NCI-H128 (cell line): Measurements from ENCODE around the gene PEMT.
"Not testable (repeated sequence)": the region's sequence is repeated elsewhere in the genome, so short reads cannot be mapped to it uniquely, and the experiment has no call there.

Source experiments
- DNase-seq: peaks from one replicate; lab custom pipeline; 2025; ENCODE audit not compliant: unreplicated experiment; lab: John Stamatoyannopoulos, UW

The PEMT gene

DNA sequence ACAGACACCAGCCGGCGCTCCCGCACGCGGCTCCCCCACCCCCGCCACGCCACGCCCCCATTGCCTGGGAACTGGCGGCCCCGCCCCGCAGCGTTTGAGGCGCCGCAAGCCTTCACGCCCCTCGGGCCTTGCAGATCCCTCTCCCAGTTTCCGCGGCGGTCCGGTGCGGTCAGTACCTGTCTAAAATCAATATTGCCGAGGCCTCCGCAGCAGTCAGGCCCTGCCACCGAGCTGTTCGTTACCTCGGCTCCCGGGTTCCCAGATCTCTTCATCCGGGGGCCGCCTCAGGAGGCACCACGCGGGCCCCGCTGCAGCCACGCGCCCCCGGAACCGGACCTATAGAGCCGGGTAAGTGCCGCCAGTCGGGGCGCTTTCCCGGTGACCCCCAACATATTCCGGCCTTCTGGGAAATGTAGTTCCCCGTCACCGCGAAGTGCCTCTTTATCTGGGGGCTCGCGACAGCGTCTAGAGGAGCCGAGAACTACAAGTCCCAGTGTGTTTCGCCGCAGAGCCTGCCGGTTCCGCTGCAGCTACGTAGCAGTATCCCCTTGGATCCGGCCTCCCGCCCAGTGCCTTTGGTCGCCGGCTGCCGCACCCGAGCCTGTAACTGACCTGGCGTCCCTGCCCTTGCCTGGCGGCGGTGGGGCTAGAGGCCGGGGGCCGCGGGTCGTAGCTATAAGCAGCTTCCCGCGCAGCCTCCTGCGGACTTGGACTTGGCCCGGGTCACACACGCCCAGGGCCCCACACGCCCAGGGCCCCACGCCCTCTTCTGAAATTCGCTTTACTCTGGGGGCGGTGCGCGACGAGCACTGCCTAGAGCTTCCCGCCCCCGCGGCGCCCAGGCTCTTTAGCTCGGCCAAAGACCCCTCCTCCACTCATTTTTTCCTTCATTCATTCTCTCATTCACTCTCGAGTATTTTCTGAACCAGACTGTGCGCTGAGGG is at the start of gene PEMT:
PEMT (minus strand) TSS at position 354 of the 944 bp plus-strand sequence; CDS start at position 272, 82 bp downstream.
- peak; percentile 86 for DNase-seq

GRCh38 chr17:17639661-17640270 is 48.3 kb upstream of the PEMT start:
- not testable (repeated sequence) for DNase-seq

- DNase-seq, result no peak
Observed at GRCh38 chr17:17638467-17638866, 47.0 kb upstream of the PEMT start.

DNA sequence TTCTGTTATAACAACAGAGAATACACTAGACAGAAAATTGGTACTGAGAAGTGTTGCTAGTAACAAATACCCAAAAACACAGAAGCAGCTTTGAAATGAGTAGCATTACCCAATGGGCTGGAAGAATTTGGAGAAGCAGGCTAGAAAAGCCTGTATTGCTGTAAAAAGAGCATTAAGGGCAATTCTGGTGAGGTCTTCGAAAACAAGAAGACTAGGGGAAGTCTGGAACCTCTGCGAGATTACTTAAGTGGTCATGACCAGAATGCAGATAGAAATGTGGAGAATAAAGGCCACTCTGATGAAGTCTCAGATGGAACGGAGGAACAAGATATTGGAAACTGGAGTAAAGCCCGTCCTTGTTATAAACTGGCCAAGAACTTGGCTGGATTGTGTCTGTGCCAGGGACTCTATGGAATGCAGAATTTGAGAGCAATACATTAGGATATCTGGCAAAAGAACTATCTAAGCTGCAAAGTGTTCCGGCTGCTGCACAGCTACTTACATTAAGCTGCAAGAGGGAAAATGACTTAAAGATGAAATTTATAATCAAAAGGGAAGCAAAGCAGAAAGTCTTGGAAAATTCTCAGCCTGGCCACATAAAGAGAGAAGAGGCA is 44.9 kb upstream of the PEMT start:
- DNase-seq, result no peak

DNA sequence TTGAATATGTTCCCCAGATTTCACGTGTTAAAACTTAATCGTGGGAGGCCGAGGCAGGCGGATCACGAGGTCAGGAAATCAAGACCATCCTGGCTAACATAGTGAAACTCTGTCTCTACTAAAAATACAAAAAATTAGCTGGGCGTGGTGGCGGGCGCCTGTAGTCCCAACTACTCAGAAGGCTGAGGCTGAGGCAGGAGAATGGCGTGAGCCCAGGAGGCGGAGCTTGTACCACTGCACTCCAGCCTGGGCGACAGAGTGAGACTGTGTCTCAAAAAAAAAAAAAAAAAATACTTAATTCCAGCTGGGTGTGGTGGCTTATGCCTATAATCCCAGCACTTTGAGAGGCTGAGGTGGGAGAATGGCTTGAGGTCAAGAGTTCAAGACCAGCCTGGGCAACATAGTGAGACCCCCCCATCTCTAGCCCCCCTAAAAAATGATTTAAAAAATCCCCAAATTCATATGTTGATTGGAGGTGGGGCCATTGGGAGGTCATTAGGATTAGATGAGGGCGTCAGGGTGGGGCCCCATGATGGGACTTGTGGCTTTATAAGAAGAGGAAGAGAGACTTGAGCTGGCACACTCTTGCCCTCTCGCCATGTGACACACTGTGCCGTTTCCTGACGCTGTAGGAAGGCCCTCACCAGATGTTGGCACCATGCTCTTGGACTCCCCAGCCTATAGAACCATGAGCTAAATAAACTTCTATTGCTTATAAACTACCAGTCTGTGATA is 44.2 kb upstream of the PEMT start:
- not testable (repeated sequence) for DNase-seq

GRCh38 chr17:17635126-17635525 is 43.6 kb upstream of the PEMT start:
- DNase-seq, result no peak

- no peak for DNase-seq
Observed at GRCh38 chr17:17633310-17633709, 41.8 kb upstream of the PEMT start.

DNA sequence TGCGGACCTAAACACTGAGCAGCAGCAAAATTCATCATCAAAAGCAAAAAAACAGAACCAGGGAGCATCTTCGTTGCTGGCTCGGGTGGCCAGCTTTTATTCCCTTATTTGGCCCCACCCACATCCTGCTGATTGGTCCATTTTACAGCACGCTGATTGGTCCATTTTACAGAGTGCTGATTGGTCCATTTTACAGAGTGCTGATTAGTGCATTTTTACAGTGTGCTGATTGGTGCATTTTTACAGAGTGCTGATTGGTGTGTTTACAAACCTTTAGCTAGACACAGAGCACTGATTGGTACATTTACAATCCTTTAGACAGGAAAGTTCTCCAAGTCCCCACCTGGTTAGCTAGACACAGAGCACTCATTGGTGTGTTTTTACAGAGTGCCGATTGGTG is 41.2 kb upstream of the PEMT start:
- DNase-seq, result not testable (repeated sequence)

GRCh38 chr17:17628388-17629008 is 37.0 kb upstream of the PEMT start:
- no peak for DNase-seq

DNA sequence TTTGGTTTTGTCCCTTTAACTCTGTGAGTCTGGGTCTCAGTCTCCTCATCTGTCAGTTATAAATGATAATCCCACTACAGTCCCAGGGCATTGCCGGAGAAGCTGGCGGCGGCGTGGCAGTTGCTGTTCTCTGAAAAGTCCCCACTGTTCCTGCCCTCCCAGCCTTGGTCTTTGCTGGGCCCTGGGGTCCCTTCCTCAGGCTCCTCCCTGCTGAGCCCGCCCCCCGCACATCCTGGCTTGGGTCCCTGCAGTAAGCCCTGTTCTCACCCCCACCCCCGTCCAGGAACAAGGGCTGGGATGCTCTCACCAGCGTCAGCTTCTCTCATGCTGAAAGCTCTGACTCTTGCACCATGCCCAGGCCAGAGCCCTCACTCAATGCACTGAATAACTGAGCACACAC is 35.3 kb upstream of the PEMT start:
- no peak for DNase-seq

DNA sequence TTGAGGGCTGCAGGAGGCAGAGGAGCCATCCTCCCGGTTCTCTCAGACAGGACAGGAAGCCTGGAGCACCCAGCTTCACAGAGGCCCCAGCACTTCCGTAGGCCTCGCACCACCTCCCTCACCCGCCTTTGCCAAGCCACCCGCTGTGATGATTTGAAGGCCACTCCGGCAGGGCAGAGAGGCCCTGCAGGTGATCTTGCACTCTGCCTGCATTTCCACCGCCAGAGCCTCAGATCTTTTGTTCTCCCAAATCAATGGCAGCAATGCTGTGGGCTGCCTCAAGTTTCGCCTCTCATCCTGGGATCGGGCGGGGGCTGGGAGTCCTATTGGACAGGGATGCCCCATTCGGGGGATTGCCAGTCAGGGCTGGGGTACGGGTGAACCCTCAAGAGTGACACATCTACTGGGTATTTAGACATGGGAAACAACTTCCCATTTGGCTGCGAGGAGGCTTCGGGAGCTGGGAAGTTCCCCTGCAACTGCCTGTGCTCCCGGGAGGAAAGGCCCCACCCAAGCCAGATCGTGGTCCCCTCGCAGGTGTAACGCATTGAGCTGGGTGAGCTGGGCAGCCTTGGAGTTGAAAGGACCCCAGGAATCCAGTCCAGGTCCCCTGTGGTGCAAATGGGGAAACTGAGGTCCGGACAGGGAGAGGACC is 34.8 kb upstream of the PEMT start:
- no peak for DNase-seq

DNA sequence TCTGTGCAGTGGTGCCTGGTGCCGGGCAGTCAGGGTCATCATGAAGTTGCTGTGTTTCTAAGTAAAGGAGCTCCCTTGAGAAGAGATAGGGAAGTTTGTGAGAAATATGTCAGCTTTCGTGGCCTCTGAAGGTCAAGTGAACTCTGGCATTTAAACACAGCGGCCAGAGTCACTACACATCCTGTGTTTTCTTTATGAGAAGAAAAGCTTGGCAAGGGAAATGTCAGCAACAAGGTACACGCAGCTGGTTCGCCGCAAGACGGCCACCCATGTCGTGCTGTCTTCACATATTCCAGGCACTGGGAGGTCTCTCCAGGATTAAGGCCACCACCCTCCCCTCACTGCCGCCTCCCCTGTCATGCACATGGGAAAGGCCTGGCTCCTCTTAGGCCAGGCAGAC is 33.2 kb upstream of the PEMT start:
- no peak for DNase-seq

DNA sequence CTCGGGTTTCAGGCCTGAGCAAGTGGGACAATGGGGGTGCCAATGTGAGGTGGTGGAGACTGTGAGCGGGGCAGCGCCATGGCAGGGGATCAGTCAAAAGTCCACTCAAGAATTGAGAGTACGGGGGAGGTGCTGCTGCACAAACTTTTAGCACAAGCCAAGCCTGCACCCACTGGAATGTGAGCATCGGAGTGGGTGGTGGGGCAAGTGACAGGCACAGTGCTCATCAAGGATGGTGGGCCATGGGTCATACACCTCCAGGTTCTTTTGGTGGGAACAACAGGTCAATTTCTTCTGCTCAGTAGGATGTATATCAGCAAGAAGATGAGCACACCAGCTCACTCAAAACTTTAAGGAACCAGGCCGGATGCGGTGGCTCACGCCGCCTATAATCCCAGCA is 32.4 kb upstream of the PEMT start:
- DNase-seq, result no peak

DNA sequence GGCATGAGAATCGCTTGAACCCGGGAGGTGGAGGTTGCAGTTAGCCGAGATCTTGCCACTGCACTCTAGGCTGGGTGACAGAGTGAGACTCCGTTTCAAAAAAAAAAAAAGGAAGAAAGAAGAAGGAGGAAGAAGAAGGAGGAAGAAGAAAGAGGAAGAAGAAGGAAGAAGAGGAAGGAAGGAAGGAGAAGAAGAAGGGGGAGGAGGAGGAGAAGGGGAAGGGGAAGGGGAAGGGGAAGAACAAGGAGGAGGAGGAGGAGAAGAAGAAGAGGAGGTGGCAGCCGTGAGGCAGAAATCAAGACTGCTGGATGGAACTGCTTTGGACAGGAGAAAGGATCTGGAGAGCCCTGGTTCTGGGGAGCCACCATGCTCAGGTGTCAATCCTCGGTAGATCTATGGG is 29.7 kb upstream of the PEMT start:
- DNase-seq, result no peak

DNA sequence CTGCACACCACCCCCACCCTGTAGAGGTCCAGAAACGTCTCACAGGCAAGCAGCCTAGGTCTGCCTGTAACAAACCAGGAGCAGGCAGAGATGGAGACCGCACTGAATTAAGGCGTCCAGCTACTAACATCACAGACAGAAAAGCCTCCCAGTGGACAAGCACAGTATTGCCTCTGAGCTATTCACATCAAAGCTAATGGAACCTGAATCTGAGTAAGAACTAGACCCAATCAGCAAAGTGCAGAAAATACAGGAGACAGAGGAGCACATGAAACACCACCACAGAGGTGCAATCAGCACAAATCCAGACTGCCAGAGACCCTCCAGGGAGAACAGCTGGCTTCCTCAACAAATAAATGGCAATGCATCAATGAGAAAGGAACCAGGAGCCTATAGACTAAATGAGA is 22.2 kb upstream of the PEMT start:
- no peak for DNase-seq

DNA sequence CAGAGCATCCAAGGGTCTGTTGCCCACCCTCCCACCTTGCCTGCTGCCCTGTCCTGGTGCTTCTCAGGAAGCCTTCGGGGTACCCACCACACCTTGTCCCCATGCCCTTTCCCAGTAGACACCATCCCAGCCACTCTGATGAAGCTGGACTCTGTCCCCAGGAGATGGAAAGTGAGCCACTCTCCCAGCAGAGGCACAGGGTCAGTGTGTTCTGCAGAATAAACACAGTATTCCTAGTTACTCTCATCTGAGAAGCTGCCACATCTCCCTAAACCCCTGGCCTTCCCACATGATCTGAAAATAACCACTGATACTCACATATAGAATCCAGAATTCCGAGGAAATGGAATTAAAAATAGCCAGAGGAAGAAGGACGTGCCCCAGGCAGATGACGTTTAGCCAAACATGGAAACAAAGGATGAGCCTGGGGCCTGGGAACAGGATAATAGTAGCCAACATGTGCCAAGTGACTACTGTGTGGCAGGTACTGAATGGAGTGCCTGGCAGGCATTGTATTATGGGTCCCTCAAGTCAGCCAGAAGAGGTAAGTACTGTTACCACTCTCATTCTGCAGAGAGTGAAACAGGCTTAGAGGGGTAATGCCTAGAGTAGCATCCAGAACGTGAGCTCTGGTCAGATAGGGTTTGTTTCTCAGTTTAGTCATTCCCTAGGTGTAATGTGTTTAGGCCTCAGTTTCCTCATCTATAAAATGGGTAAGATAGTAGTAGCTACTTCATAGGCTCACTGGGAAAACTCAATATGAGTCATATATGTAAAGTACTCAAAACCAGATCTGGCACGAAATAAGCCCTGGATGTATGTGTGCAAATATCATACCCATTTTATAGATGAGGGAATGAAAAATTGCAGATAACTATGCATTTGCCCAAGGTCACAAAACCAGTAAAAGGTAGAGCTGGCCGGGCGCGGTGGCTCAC is 20.8 kb upstream of the PEMT start:
- no peak for DNase-seq

- DNase-seq, result no peak
Observed at GRCh38 chr17:17609121-17609520, 17.6 kb upstream of the PEMT start.

GRCh38 chr17:17606416-17607000 is 15.0 kb upstream of the PEMT start:
- DNase-seq, result no peak

DNA sequence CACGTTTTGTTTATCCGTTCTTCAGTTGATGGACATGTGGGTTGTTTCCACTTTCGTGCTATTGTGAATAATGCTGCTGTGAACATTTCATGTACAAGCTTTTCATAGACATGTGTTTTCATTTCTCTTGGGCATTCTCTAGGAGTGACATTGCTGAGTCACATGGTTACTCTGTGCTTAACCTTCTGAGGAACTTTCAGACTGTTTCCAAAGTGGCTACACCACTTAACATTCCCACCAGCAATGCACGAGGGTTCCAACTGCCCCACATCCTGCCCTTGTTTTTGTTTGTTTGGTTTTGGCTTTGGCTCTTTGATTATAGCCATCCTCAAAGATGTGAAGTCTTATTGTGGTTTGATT is 14.2 kb upstream of the PEMT start:
- DNase-seq, result no peak
